SK-N-MC (cell line): ENCODE measurements around the gene MB21D2.

Experiments used
- EZH2 ChIP-seq: fragments of 200-600 bp; sonication (generic); IDR thresholded peaks from one replicate; pipeline ENCODE4 v1.6.1; 2017; ENCODE audit warnings: antibody characterized with exemption
- POLR2AphosphoS5 ChIP-seq: IDR thresholded peaks from 2 replicates; pipeline ENCODE4 v1.6.1; 2012; ENCODE audit warnings: mild to moderate bottlenecking, low read depth, low read length, borderline replicate concordance

GRCh38 chr3:192827208-192827607 lies 90.4 kb downstream of the MB21D2 start:
- no peak for TF ChIP-seq POLR2AphosphoS5
- TF ChIP-seq EZH2, result no peak
